Daoy (cell line): ENCODE results near the gene SEPHS1. TPM values are rescaled to one million over a fixed set of nuclear protein-coding genes. Genes with fewer than 3 reads are reported as not detected.
A peak's percentile ranks its signal among the peaks of the same experiment; 100 is the strongest.
"Not testable (repeated sequence)": the region's sequence is repeated elsewhere in the genome, so short reads cannot be mapped to it uniquely, and the experiment has no call there.

Experiments used
- DNase-seq: peaks from one replicate; pipeline ENCODE4 v3.0.0-alpha.2; 2015; ENCODE audit warnings: low read depth
- total RNA-seq: library from RNA; depleted of rRNA; stranded (reverse); fragments of >200 nt; shearing (Covaris generic); gene quantifications from 2 replicates; pipeline ENCODE4 v1.2.3, GENCODE V29; 2014

SEPHS1 gene
- total RNA-seq, 1 experiment from 2014 or later: 46.1 TPM

DNA sequence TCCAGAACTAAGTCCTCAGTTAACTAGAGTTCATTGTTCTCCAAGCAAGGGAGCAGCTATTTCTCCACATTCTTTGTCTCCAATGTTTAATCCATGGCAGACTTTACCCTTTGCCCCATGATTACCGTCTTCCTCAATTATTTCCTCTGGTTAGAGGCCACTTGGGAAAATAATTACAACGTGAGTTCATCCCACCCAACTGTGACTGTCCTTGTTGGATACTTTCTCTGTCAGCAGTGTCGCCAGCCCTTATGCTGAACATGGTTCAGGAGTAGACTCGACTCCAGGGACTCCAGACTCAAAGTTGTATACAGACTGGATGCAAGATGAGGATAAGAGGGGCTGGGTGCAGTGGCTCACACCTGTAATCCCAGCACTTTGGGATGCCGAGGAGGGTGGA is 17.1 kb upstream of the SEPHS1 start:
- no peak for DNase-seq

DNA sequence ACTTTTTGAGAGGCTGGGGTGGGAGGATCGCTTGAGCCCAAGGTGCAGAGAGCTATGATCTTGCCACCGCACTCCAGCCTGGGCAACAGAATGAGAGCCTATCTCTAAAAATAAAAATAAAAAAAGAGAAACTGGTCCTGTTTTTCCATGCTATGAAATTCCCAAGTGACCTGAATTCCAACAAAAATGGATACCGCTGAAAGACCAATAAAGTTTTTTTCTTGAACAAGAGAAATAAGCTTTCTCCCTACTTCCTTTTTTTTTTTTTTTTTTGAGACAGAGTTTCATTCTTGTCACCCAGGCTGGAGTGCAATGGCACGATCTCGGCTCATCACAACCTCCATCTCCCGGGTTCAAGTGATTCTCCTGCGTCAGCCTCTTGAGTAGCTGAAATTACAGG is 12.5 kb upstream of the SEPHS1 start:
- no peak for DNase-seq

DNA sequence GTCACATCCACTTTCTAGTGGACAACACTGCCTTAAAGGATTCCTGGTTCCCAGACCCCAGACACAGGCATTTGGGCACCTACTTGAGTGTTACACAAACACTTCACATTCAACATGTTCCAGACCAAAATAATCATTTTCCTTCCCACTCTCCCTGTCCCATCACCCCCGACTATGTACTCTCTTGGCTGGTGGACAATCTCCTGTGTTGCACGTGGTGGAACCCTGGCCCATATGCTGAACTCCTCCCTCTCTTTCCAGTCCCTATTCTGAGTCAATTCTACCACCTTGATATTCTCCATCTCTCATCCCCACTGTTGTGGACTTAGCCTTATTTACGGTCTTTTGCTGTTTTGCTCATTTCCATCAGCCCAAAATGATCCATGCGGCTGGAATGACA is 8.3 kb upstream of the SEPHS1 start:
- DNase-seq: no peak

DNA sequence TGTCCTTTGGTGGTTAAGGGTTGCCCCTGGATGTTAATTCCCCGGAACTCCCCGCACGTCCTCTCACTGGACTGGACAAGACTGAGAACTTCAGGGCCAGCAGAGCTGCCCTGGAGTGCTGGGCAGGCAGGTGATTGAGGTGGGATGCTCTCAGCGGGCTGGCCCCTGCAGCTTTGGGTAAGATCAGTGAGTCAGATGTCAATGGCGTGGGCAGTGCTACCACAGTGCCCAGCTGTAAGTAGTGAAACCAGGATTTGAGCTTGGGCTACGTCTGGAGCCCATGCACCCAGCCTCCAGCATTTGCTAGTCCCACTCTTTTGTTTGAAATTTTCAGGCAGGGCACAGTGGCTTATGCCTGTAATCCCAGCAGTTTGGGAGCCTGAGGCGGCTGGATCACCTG is 6.7 kb upstream of the SEPHS1 start:
- peak; percentile 22 for DNase-seq

DNA sequence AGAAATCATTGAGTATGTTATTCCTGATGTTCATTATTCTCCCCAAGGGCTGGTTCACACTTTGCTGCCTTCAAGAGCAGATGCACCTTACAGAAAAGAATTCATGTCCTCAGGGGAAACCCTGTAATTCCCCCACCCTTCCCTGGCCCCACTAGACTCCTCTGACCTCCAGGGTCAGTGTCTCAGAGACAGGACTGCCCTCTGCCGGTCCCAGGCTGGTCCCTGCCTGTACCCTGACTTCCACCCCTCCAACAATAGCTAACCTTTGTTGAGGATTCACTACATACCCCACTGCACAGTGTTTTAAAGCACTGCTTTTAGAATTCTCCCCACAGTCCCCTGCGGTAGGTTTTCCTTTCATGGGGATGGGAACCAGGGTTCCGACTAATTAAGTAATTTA is 4.4 kb upstream of the SEPHS1 start:
- DNase-seq: no peak

DNA sequence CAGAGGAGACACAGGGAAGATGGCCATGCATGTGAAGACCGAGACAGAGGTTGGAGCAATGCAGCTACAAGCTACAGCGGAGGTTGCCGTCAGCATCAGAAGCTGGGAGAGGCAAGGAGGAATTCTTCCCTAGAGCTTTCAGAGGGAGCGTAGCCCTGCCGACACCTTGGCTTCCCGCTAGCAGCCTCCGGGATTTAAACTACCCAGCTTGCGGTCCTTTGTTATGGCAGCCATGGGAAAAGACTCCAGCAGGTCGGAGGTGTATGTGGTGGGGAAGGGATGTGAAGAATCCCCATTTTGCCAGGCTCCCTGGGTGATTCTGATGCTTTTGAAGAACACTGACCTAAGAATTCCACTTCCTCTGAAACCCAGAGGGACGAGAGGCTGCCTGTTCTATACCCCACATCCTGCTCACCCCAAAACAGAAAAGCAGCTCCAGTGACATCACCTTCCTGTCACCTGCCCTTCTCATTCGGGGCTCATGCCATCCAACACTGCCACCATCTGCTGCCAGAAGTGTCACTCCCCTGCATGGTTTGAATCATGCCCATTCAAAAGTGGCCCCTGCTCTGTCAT is 3.3 kb upstream of the SEPHS1 start:
- no peak for DNase-seq

DNA sequence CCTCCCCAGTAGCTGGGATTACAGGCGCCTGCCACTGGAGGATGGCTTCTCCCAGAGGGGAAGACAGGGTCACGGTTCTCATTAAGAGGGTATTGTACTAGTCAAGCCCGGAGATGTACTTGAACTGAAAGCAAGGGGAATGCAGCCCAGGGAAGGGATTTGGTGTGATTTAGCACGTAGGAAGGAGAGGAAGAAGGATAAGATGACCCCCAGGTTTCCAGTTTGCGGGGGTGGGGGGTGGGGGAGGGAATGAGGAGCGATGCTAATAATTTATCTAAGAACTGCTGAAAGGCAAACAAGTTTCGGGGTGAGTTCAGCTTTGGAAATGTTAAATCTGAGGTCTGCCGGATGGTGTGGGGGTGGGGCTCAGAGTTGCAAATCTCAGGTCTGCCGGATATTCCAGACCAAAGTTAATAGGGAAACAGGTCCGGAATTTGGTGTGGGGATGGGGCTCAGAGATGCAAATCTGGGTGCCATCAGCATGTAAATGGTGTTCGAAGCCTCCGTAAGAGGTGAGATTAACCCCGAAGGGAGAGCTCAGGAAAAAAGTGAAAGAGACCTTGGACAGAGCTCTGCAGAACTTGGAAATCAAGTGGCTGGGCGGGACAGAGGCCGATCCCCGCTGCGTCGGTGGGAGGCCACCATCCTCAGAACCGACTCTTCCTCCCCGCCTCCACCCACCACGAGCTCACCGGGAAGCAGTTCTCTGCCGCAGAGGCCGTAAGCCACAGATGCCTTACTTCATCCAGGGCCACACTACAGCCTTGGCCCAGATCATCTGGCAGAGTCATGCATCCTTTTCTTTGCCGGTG is 1.6 kb upstream of the SEPHS1 start:
- peak; percentile 70 for DNase-seq

DNA sequence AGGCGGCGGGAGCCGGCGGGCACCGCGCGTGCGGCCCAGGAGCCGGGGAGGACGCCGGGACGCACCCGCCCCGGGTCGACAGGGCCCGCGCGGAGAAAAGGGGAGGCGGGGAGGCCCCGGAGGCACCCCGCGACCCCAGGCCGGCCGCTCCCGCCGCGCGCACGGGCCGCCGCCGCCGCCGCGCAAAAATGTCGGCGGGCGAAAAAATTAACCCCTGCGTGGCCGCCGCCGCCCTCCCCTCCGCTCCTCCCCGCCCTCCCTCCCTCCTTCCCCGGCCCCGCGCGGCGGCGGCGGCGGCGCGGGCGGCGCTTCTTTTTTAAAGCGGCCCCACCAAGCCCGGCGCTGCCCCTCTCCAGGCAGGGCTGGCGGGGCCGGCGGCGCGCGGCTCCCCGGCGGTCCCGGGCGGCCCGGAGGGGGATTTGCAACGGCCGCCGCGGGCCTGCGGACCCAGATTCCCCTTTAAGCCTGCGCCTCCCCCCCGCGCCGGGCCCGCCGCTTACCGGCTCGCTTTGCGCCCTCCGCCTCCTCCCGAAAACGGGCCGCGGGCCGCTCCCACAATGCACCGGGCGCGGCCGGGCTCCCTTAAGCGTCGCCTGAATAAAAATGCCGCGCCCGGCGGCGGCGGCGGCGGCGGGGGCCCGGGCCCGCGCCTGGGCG is 465 bp downstream of the SEPHS1 start:
- DNase-seq: peak; percentile 74

DNA sequence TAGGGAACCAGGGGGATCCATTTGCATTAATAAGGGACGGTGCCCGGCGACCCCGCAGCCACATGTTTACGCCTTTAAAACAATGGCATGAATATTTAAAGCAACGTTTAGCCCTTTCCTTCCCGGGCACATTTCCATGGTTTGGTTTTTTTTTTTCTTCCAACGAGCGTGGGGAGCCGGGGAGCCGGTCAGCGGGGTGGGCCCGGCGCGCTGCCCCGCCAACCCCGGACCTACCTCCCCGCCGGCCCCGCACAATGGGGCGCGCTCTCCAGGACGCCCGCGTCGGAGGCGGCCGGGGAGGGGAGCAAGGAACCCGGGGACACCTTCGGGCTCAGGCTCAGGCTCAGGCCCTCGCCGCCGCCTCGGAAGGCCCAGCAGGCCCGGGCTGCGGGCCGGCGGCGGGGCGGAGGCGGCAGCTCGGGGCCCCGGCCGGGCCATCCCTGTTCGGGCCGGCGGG is 1.0 kb downstream of the SEPHS1 start:
- peak; percentile 11 for DNase-seq

DNA sequence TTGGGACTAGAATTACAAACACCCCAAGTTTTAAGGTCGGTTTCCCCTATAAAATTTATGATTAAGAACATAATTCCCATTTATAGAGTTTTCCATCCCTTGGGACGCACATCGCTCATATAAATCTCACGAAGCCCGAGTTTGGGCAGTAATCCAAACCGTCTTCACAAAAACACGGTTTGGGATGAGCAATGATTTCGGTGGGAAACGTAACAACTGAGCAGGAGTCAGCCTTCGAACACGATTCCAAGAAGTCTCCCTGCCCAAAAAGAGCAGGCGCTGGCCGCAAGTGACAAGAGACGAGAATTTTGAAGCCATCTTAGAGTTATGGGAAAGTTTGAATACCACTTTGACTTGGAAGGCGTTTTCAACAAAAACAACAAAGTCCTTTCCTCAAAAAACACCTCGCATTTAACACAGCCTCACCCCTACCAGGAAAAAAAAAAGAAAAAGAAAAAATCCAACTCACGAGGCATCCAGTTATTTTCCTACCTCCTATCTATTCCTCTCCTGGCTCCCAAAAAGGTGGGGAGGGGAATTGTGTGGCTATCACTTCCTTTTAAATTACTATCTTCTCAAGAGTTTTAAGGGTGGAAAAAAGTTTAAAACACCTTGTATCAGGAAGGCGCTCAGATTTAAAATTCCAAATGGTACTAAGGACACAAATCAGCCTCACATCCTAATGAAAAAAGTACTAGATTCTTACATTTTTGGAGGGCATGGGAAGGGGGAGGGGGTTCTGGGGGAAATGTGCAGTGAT is 1.6 kb downstream of the SEPHS1 start:
- peak; percentile 28 for DNase-seq

DNA sequence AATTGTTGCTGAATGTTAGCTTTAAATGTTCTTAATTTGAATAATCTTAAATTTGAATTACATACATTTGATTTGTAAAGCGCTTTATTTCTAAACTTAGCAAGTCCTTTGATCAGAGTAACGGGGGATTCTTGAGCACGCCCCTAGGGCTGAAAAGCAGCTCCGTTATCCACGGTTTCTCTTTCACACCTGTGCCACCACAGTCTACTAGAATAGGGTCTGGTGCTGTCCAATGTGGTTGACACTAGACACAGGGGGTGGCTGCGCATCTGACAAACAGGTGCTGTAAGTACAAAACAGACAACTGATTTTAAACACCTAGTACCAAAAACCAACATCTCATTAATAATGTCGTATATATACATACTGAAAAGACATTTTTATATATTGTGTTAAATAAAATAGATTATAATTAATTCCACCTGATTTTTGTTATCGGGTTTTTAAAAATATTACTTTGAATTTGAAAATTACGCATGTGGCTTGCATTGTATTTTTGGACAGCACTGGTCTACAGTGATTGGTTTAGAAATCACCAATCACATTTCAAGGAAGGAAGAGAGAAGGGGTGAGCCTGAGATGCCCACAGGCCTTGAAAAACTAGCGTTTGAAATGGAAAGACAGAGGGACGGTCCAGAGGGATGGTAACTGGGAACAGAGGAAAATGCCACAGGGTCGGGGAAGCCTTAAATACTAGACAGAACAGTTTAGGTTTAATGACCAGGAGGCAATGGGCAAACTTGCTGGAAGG is 7.3 kb downstream of the SEPHS1 start:
- no peak for DNase-seq

DNA sequence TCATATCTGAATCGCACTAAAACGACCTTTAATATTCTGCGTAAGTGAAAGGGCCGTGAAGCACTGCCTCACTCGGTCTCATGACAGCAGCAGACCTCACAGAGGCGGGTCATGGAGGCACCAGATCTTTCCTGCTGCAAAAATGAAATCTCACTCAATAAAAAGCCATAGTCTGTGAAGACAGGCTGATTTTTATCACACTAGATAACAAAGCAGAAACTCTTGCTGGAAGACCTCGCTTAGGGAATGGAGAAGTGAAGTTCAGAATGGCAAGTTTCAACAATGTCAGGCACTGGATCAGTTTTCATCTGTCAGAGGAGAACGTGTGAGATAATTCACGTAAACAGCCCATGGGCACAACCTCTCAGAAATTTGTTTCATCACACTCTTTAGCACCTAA is 8.0 kb downstream of the SEPHS1 start:
- no peak for DNase-seq

DNA sequence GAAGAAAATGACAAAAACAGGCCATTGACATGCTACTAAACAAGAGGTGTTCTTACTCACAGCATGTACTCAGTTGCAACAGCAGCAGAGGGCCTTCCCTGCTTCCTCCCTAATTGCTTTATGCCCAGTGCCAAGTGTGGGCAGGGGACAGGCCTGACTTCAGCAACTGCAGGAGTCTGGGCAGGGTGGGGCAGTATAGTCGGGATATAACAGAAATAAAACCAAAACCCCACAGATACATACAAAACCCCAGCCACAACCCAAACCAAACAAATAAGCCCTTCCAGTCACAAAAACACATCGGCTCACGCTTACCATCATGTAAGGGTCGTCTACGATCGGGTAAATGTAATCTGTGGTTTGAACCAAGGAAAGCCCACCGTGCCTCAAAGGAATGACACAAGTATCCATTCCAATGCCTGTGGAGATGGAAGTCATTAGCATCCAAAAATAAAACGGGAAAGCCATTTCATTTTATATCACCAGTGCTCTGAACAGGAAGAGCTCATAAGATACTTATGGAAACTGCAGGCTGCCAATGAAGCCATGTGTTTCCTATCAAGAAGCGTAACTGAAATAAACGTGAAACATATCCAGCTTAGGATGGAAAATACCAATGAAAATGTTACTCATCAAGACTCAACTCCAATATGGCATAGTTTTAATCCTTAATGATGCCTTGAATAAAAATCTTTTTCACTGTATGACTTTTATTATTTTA is 9.5 kb downstream of the SEPHS1 start:
- DNase-seq: no peak

DNA sequence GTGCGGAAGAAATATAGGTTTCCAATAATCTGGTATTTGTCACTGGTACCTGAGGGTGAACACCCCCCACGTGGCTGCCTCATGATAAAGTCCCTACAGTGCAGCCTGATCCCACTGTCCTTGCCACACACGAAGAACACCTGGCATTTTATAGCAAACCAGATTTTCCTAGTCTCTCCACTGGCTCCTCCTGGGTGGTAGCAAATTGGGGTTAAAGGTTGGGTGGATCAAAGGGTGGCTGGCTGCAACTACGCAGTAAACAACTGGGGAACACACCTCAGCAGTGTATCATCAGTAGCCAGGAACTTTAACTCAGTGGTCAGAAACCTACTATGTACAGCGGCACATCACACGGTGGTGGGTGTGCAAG is 10.3 kb downstream of the SEPHS1 start:
- DNase-seq: no peak

DNA sequence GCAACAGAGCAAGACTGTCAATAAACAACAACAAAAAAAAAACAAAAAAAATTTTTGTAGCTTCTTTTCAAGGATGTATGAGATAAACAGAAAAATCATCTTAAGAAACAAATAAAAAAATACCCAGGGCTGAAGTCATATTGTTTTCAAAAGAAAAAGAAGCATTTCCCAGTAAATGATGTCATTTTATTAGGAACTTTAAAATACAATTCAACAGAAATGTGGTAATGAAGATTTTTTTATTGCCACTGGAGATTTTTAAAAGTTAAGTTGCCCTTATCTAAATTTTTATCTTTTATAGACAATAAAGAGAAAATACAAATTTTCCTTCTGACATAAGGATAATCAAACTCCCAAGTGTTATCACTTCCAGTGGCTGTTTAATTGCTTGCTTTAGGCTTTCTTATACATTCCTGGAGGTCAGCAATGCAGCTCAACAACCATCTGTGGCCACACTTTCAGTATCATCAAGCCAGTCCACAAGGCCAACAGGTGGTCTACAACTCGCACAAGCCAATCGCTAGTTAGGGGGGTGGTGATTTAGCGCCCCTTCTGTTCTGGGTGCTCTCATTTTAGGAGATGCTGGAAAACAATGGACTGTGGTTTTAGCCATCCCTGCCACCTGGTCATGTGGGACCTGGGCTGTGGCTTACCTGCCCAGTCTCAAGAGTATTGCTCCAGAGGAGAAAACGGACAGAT is 10.8 kb downstream of the SEPHS1 start:
- no peak for DNase-seq

DNA sequence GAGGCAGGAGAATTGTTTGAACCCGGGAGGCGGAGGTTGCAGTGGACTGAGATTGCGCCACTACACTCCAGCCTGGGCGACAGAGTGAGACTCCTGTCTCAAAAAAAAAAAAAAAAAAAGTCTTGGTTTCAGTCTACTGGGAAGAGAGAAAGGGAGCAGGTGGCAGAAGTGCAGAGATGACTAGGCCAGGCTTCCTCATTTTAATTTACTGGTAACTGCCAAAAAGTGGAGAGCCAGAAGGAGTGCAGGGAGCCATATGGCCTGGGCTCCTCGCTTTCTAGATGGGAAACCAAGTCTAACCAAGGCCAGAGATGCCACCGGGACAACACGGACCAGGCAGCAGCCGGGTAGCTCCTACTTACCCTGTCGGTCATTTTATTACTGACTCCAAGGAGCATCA is 12.2 kb downstream of the SEPHS1 start:
- DNase-seq: no peak

DNA sequence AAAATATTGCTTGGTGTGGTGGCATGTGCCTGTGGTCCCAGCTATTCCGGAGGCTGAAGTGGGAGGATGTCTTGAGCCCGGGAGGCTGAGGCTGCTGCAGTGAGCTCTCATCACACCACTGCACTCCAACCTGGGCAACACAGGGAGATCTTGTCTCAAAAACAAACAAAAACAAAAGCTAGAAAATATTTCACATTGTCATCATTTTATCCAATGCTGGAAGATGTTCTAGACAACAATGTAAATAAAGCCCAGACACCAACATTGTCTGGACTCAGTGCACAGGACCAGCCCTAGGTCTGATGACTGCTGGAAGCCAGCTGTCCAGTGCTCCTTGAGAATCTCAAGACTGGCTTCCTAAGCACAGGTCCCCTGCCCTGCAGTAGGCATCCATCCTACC is 13.5 kb downstream of the SEPHS1 start:
- DNase-seq: no peak

DNA sequence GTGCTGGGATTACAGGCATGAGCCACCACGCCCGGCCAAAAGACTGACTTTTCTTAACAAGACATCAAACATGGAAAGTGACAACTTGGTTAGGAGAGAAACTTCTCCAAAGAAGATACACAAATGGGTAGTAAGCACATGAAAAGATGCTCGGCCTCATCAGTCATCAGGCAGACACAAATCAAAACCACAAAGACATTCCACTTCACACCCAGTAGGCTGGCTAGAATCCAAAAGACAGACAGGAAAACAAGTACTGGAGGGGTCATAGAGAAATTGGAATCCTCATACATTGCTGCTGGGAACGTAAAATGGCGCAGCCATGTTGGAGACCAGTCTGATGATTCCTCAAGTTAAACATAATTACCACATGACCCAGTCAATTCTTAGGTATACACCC is 16.4 kb downstream of the SEPHS1 start:
- no peak for DNase-seq

DNA sequence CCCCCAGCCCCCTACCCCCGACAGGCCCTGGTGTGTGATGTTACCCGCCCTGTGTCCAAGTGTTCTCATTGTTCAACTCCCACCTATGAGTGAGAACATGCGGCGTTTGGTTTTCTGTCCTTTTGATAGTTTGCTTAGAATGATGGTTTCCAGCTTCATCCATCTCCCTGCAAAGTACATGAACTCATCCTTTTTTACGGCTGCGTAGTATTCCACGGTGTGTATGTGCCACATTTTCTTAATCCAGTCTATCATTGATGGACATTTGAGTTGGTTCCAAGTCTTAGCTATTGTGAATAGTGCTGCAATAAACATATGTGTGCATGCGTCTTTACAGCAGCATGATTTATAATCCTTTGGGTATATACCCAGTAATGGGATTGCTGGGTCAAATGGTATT is 17.1 kb downstream of the SEPHS1 start:
- DNase-seq: not testable (repeated sequence)

DNA sequence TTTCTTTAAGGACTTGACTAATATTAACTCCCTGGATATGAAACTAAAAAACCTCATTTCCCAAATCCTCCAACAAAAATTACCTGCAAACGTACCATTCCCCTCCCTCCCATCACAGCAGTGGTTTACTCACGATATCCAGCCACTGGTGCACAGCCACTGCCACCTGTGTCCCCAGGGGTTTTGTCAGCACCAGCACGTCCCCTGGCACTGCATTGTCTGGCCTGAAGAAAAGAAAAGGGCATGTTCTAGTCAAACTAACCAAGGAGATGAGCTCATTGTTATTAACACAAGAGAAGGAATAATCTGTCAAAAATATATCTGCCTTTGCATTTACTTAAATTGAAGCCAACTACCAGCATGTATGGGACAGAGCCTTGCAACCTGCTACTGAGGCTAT is 18.5 kb downstream of the SEPHS1 start:
- no peak for DNase-seq
